SU-DHL-6 (cell line): ENCODE results near the gene BCAS3.

ENCODE experiments used
- EZH2phosphoT487 ChIP-seq: fragments of 200-600 bp; sonication (generic), shearing (Covaris generic); conservative IDR thresholded peaks from 2 replicates; pipeline ENCODE4 v1.6.1; 2018; ENCODE audit warnings: mild to moderate bottlenecking, antibody characterized with exemption, low read length, moderate library complexity, mixed read lengths
- TF ChIP-seq, protein P1 (sequence below): fragments of 200-600 bp; sonication (generic); IDR thresholded peaks from one replicate; pipeline ENCODE4 v1.5.1; 2017; ENCODE audit warnings: antibody characterized with exemption, mild to moderate bottlenecking, low read length, moderate library complexity; ENCODE audit not compliant: insufficient read depth, poor library complexity, severe bottlenecking

DNA sequence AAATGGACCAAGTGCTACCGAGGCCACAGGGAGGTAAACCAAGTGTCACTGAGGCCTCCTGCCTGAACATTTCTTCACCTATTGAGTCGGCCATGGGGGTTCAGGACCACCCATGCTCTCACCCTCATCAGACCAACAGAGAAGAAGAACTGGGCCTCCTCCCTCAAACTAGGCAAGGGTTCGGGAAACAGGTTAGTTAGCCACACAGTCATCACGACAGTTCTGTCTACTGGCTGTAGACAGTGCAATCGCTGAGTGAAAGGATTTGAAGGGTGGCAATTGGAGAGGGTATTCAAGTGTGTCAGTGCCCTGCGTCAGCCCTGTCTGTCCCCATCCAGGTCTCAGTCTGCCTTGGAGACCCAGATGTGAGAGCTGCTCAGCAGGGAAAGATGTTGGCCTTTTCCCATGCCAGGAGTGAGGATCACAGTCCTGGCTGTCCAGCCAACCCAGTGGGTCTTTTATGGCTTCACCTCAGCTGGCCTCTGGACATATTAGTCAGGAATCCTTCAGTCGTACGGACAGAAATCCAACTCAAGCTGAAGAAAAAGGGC, 741.9 kb downstream of the BCAS3 start:
- TF ChIP-seq EZH2phosphoT487: no peak
- TF ChIP-seq, protein P1, sequence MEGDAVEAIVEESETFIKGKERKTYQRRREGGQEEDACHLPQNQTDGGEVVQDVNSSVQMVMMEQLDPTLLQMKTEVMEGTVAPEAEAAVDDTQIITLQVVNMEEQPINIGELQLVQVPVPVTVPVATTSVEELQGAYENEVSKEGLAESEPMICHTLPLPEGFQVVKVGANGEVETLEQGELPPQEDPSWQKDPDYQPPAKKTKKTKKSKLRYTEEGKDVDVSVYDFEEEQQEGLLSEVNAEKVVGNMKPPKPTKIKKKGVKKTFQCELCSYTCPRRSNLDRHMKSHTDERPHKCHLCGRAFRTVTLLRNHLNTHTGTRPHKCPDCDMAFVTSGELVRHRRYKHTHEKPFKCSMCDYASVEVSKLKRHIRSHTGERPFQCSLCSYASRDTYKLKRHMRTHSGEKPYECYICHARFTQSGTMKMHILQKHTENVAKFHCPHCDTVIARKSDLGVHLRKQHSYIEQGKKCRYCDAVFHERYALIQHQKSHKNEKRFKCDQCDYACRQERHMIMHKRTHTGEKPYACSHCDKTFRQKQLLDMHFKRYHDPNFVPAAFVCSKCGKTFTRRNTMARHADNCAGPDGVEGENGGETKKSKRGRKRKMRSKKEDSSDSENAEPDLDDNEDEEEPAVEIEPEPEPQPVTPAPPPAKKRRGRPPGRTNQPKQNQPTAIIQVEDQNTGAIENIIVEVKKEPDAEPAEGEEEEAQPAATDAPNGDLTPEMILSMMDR: no peak
